HepG2 (cell line): ENCODE measurements around the gene PRPSAP2. TPM values are rescaled to one million over a fixed set of nuclear protein-coding genes. Genes with fewer than 3 reads are reported as not detected.

Source experiments
- ATAC-seq: fragments of 200-7000 bp; cut with Tn5 transposase; 3 replicates; pipeline ENCODE4 v1.9.1; 2020; ENCODE audit warnings: mild to moderate bottlenecking, moderate library complexity
- BruUV-seq: library from RNA; stranded (reverse); fragments of 400-500 nt; replicated peaks from 2 replicates; lab custom pipeline; 2021; lab: Mats Ljungman, UMichigan
- CTCF ChIA-PET: fragments of 300-600 bp; formaldehyde crosslinking; extraction: SDS; loops from one replicate; lab custom pipeline; 2021; ENCODE audit warnings: low total read pairs, inconsistent platforms, low intra/inter-chr PET ratio; lab: Yijun Ruan, JAX
- POLR2A ChIA-PET: fragments of 350-600 bp; sonication (Branson Sonifier 250); formaldehyde crosslinking; loops from one replicate; lab custom pipeline; 2020; ENCODE audit warnings: antibody characterized with exemption, inconsistent platforms; lab: Yijun Ruan, JAX
- DNase-seq: peaks from one replicate; pipeline ENCODE4 v3.0.0-alpha.2; 2015; ENCODE audit warnings: low spot score
- FAIRE-seq: peaks from 3 replicates; lab custom pipeline; 2011; peaks lifted over from hg19 to GRCh38; lab: Jason Lieb, UNC
- H2AFZ ChIP-seq: one replicate; pipeline ENCODE4 v1.6.1; 2011; ENCODE audit warnings: low read length, inconsistent platforms
- H3K27ac ChIP-seq: fragments of 300-600 bp; 3 replicates; pipeline ENCODE4 v1.8.0; 2011; ENCODE audit warnings: mixed run types, mild to moderate bottlenecking, mixed read lengths, low read length, inconsistent platforms; ENCODE audit not compliant: insufficient read depth; ENCODE audit errors: extremely low read length
- H3K27me3 ChIP-seq, 2 experiments: fragments of 200-600 bp in 1 of 2; 2 replicates in 1 of 2; 3 replicates in 1 of 2; pipeline versions ENCODE4 v1.6.0 to v1.8.0; 2011; ENCODE audit warnings: low read length in 2 of 2, mild to moderate bottlenecking in 2 of 2, moderate library complexity in 2 of 2, inconsistent platforms in 1 of 2; ENCODE audit not compliant: insufficient read depth in 2 of 2, control insufficient read depth in 1 of 2
- H3K36me3 ChIP-seq, 2 experiments: fragments of 200-600 bp in 1 of 2; replicated peaks in 1 of 2; 2 replicates in 1 of 2; 3 replicates in 1 of 2; pipeline versions ENCODE4 v1.5.1 to v1.8.0; 2011; ENCODE audit warnings: low read length in 2 of 2, inconsistent platforms in 1 of 2; ENCODE audit not compliant: insufficient read depth in 2 of 2, control insufficient read depth in 1 of 2
- H3K4me1 ChIP-seq: 2 replicates; pipeline ENCODE4 v1.5.1; 2012; ENCODE audit warnings: low read length, inconsistent platforms; ENCODE audit not compliant: insufficient read depth
- H3K4me2 ChIP-seq: 2 replicates; pipeline ENCODE4 v1.6.0; 2011; ENCODE audit warnings: low read depth, low read length, inconsistent platforms
- H3K4me3 ChIP-seq, 3 experiments: fragments of 200-600 bp in 1 of 3; sonication (generic), shearing (Covaris generic) in 1 of 3; replicated peaks in 1 of 3; 2 replicates each; pipeline ENCODE4 v1.5.1; 2011 to 2016; ENCODE audit warnings: low read length in 3 of 3, inconsistent platforms in 2 of 3, low read depth in 2 of 3, mild to moderate bottlenecking in 2 of 3, control low read depth in 1 of 3, mixed read lengths in 1 of 3; ENCODE audit not compliant: insufficient read depth in 1 of 3
- H3K79me2 ChIP-seq: one replicate; pipeline ENCODE4 v1.6.1; 2011; ENCODE audit warnings: low read length, inconsistent platforms; ENCODE audit not compliant: insufficient read depth
- H3K9ac ChIP-seq: 2 replicates; pipeline ENCODE4 v1.6.0; 2011; ENCODE audit warnings: mild to moderate bottlenecking, low read depth, low read length, inconsistent platforms; ENCODE audit not compliant: insufficient read depth
- H3K9me3 ChIP-seq: 2 replicates; pipeline ENCODE4 v1.5.1; 2012; ENCODE audit warnings: mild to moderate bottlenecking, low read length
- H4K20me1 ChIP-seq: 2 replicates; pipeline ENCODE4 v1.6.0; 2011; ENCODE audit warnings: inconsistent platforms, mild to moderate bottlenecking, low read length, moderate library complexity; ENCODE audit not compliant: insufficient read depth
- ELF1 ChIP-seq: sonication (generic); formaldehyde crosslinking; IDR thresholded peaks from 2 replicates; pipeline ENCODE4 v1.4.0; 2020; ENCODE audit warnings: missing genetic modification reagents
- FOXA3 ChIP-seq: IDR thresholded peaks from 2 replicates; pipeline ENCODE4 v1.6.1; 2016; ENCODE audit warnings: missing genetic modification reagents, missing compliant biosample characterization
- HNRNPLL ChIP-seq: fragments of 200-400 bp; formaldehyde crosslinking; IDR thresholded peaks from 2 replicates; pipeline ENCODE4 v1.6.1; 2017; ENCODE audit warnings: mild to moderate bottlenecking, low read depth, low read length; ENCODE audit not compliant: poor library complexity, severe bottlenecking
- JDP2 ChIP-seq: sonication (generic); formaldehyde crosslinking; IDR thresholded peaks from 2 replicates; pipeline ENCODE4 v1.8.1; 2022; ENCODE audit warnings: missing genetic modification reagents, borderline replicate concordance
- REXO4 ChIP-seq: sonication (generic); formaldehyde crosslinking; IDR thresholded peaks from 2 replicates; pipeline ENCODE4 v1.8.0; 2022; ENCODE audit warnings: missing genetic modification reagents, mild to moderate bottlenecking, borderline replicate concordance
- XRCC5 ChIP-seq: fragments of 200-400 bp; formaldehyde crosslinking; optimal IDR thresholded peaks from 2 replicates; pipeline ENCODE3; 2017; ENCODE audit warnings: mild to moderate bottlenecking, low read length
- ZNF20 ChIP-seq: sonication (generic); formaldehyde crosslinking; IDR thresholded peaks from 2 replicates; pipeline ENCODE4 v1.4.0; 2020; ENCODE audit warnings: mild to moderate bottlenecking, moderate library complexity, missing genetic modification reagents
- ZNF337 ChIP-seq: sonication (generic); formaldehyde crosslinking; IDR thresholded peaks from 2 replicates; pipeline ENCODE4 v1.5.1; 2020; ENCODE audit warnings: missing genetic modification reagents, low read depth, mild to moderate bottlenecking, borderline replicate concordance
- ZNF703 ChIP-seq: sonication (generic); formaldehyde crosslinking; IDR thresholded peaks from 2 replicates; pipeline ENCODE4 v1.5.1; 2020; ENCODE audit warnings: missing genetic modification reagents, mild to moderate bottlenecking, moderate library complexity, borderline replicate concordance
- WGBS: methylation state at CpG from one replicate; pipeline ENCODE4 v1.1.6; 2017; ENCODE audit warnings: low lambda C conversion rate; 5-methylcytosine and 5-hydroxymethylcytosine counted together
- in situ Hi-C: cut with HindIII; loops from 2 replicates; pipeline ENCODE4 v1.10.0; 2017; ENCODE audit warnings: low pct_unique_long_range_greater_than_20kb; ENCODE audit not compliant: extremely low pct_ligation_motif_present
- intact Hi-C: fragments of 100-400 bp; cut with micrococcal nuclease; formaldehyde crosslinking; loops from one replicate; pipeline ENCODE4 v1.10.0; 2022; ENCODE audit not compliant: unreplicated experiment
- polyA plus RNA-seq, 8 experiments: library from polyadenylated mRNA; depleted of rRNA in 3 of 8; stranded (reverse) in 7 of 8; unstranded in 1 of 8; fragments of >200 nt; fragmentation: Illumina TruSeq in 4 of 8; extraction: Trizol in 4 of 8; gene quantifications; 2 replicates each; pipeline versions ENCODE4 v1.2.1 to v1.2.3, GENCODE V29; 2011 to 2016; ENCODE audit warnings: low read depth in 4 of 8, missing spikeins in 1 of 8, mixed read lengths in 1 of 8; ENCODE audit not compliant: insufficient read depth in 1 of 8
- total RNA-seq, 5 experiments: library from RNA; depleted of rRNA; stranded (reverse); fragments of >200 nt; fragmentation: Illumina TruSeq; extraction: Trizol; gene quantifications; 2 replicates each; pipeline ENCODE4 v1.2.3, GENCODE V29; 2016; ENCODE audit warnings: low read depth in 1 of 5
- TF ChIP-seq, protein P1 (sequence below): fragments of 450-650 bp; IDR thresholded peaks from 2 replicates; pipeline ENCODE4 v1.6.1; 2017

Gene PRPSAP2
- total and polyA plus RNA-seq, 2 of the 13 experiments (the other 11 are each of a cell fraction or from before 2014, with no cell fraction given) = 34.0 to 58.9 TPM

DNA sequence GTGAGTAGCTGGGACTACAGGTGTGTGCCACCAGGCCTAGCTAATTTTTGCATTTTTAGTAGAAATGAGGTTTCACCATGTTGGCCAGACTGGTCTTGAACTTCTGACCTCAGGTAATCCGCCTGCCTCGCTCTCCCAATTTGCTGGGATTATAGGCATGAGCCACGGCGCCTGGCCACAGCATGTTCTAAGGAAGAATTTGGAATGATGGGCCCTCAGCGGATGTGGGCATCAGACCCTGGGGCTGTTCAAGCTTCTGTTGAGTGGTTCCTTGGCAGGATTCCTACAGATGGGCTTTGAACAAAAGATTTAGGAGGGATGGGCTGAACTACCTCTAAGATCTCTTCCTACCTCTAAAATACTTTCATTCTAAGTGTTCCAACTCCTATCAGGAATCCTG, 4.1 kb downstream of the PRPSAP2 start:
- H3K79me2 ChIP-seq = peaks cover 32% of the 10 kb centered on the region
- TF ChIP-seq ZNF20 (CRISPR knock-in tag) (no peak), ZNF703 (no peak), FOXA3 (CRISPR knock-in tag) (no peak), ZNF337 (CRISPR knock-in tag) (no peak), HNRNPLL (no peak), JDP2 (CRISPR knock-in tag) (no peak), REXO4 (CRISPR knock-in tag) (no peak), ELF1 (no peak), XRCC5 (no peak)
- TF ChIP-seq, protein P1, sequence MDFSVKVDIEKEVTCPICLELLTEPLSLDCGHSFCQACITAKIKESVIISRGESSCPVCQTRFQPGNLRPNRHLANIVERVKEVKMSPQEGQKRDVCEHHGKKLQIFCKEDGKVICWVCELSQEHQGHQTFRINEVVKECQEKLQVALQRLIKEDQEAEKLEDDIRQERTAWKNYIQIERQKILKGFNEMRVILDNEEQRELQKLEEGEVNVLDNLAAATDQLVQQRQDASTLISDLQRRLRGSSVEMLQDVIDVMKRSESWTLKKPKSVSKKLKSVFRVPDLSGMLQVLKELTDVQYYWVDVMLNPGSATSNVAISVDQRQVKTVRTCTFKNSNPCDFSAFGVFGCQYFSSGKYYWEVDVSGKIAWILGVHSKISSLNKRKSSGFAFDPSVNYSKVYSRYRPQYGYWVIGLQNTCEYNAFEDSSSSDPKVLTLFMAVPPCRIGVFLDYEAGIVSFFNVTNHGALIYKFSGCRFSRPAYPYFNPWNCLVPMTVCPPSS = no peak
- 94% methylated on average over 3 of the region's 5 CpGs for WGBS
- H3K9me3 ChIP-seq = no peaks in the 10 kb centered on the region
- H3K9ac ChIP-seq = no peak overlapping the region
- H3K27me3 ChIP-seq = no peaks in the 10 kb centered on the region
- intact Hi-C loops (no loop called here), in situ Hi-C loops (no loop called here)
- no peak overlapping the region for H3K27ac ChIP-seq
- no peak overlapping the region for H2AFZ ChIP-seq
- BruUV-seq = no TSS peak
- no peaks in the 10 kb centered on the region for H4K20me1 ChIP-seq
- peaks cover 55% of the 10 kb centered on the region for H3K4me1 ChIP-seq
- no peak overlapping the region for H3K4me2 ChIP-seq
- no peak overlapping the region for H3K4me3 ChIP-seq
- POLR2A ChIA-PET = no interaction called here
- DNase-seq (no peak), ATAC-seq (no peak), FAIRE-seq (no peak)
- CTCF ChIA-PET = no interaction called here
- no peaks in the 10 kb centered on the region for H3K36me3 ChIP-seq
